GM12873 (cell line): ENCODE results near the gene CDK17.

ENCODE experiments used
- TF ChIP-seq, protein P1 (sequence below): IDR thresholded peaks from 2 replicates; pipeline ENCODE4 v1.5.1; 2012; ENCODE audit warnings: low read depth, mild to moderate bottlenecking, moderate library complexity, low read length, control low read depth; ENCODE audit not compliant: insufficient read depth; ENCODE audit errors: missing control alignments

Gene CDK17

GRCh38 chr12:96249196-96250118 is 150.8 kb downstream of the CDK17 start:
- TF ChIP-seq, protein P1, sequence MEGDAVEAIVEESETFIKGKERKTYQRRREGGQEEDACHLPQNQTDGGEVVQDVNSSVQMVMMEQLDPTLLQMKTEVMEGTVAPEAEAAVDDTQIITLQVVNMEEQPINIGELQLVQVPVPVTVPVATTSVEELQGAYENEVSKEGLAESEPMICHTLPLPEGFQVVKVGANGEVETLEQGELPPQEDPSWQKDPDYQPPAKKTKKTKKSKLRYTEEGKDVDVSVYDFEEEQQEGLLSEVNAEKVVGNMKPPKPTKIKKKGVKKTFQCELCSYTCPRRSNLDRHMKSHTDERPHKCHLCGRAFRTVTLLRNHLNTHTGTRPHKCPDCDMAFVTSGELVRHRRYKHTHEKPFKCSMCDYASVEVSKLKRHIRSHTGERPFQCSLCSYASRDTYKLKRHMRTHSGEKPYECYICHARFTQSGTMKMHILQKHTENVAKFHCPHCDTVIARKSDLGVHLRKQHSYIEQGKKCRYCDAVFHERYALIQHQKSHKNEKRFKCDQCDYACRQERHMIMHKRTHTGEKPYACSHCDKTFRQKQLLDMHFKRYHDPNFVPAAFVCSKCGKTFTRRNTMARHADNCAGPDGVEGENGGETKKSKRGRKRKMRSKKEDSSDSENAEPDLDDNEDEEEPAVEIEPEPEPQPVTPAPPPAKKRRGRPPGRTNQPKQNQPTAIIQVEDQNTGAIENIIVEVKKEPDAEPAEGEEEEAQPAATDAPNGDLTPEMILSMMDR, result no peak

- TF ChIP-seq, protein P1, result no peak
These were observed 151.9 kb downstream of the CDK17 start for GRCh38 chr12:96248136-96248931.

DNA sequence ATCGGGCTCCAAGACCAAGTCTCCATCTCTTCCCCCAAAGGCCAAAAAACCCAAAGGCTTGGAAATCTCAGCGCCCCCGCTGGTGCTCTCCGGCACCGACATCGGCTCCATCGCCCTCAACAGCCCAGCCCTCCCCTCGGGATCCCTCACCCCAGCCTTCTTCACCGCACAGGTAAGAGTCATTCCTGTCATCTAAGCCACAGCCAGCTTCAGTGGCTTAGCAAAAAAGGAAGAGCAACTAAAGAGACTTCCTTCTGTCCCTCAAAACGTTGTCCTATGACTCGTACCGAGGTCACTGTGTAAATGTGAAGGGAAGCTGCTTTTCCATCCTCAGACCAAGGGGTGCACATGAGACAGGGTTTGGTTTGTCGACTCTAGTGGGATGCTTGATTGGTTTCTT is 152.7 kb downstream of the CDK17 start:
- TF ChIP-seq, protein P1, result no peak

- TF ChIP-seq, protein P1, result no peak
These were observed 153.2 kb downstream of the CDK17 start for GRCh38 chr12:96246926-96247505.

GRCh38 chr12:96244826-96245225 is 155.4 kb downstream of the CDK17 start:
- TF ChIP-seq, protein P1, result no peak

GRCh38 chr12:96242597-96242996 is 157.6 kb downstream of the CDK17 start:
- TF ChIP-seq, protein P1, result no peak

DNA sequence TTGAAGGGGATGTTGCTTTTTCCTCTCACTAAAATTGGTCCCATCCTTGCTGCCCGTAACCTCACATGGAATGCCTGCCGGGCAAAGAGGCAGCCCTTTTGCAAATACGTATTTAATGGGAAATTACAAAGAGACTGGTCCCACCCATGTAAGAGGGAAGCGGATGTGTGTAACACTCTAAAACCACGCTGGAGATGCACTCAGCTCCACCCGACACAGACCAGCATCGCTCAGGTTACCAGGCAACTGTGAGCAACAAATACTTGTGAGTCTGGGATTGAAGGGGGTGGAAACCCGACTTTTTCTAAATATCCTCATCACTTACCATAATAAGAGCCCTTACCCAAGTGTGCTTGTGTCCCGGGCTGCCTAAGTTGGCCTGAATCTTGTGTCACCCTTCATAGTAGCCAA is 158.4 kb downstream of the CDK17 start:
- TF ChIP-seq, protein P1, result no peak
